ENCODE measurements around the gene CCNB2. TPM values are rescaled to one million over a fixed set of nuclear protein-coding genes. Genes with fewer than 3 reads are reported as not detected.

Gene CCNB2
- polyA plus RNA-seq (2013, experiment 1 of 4) = 155 TPM
- polyA plus RNA-seq (2013, experiment 2 of 4) = 148 TPM
- 168 TPM for polyA plus RNA-seq (2013, experiment 3 of 4)
- polyA plus RNA-seq (2013, experiment 4 of 4) = 173 TPM

- no peaks in the 10 kb centered on the region for H3K4me1 ChIP-seq (ENCODE audit: control insufficient read depth, insufficient read depth, low read length)
- H3K9me3 ChIP-seq (ENCODE audit: control insufficient read depth, low read length) = no peaks in the 10 kb centered on the region
- H3K36me3 ChIP-seq (ENCODE audit: control insufficient read depth, insufficient read depth, low read length) = peaks cover 21% of the 10 kb centered on the region
- whole genome bisulfite sequencing, 2 experiments = 0% methylated on average over 55 to 57 of the region's 57 CpGs
- H3K27me3 ChIP-seq (ENCODE audit: control insufficient read depth, insufficient read depth, low read length, poor library complexity, severe bottlenecking) = no peaks in the 10 kb centered on the region
- peak within 1 kb of the TSS; percentile 74 for H3K4me3 ChIP-seq (ENCODE audit: insufficient read depth, low read depth, low read length)
- H3K27ac ChIP-seq (ENCODE audit: insufficient read depth, low read depth, low read length, poor library complexity, severe bottlenecking) = peak within 1 kb of the TSS; percentile 78
Measured at GRCh38 chr15:59104912-59105732, at the start of gene CCNB2. TSS of gene CCNB2 (plus strand) at chr15:59105146. CDS start at chr15:59105269, 123 bp downstream.

DNA sequence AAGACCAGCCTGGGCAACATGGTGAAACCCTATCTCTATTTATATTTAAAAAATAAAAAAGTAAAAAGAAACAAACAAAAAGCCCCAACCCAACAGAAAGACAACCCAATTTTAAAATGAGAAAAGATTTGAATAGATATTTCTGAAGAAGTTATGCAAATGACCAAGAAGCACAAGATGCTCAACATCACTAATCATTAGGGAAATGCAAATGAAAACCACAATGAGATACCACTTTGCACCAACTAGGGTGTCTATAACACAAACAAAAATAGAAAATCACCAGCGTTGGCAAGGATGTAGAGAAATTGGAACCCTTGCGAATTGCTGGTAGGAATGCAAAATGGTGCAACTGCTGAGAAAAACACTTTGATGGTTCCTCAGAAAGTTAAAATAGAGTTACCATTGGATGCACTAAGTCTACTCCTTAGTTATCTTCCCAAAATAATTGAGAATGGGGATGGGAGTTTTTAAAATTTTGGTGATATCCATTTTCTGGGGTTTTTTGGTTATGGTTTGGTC is 45.8 kb upstream of the CCNB2 start:
- Histone ChIP-seq H3K4me1 (ENCODE audit: control insufficient read depth, insufficient read depth, low read length) (no peaks in the 10 kb centered on the region), H3K9me3 (ENCODE audit: control insufficient read depth, low read length) (no peaks in the 10 kb centered on the region), H3K4me3 (ENCODE audit: insufficient read depth, low read depth, low read length) (no peak overlapping the region), H3K27me3 (ENCODE audit: control insufficient read depth, insufficient read depth, low read length, poor library complexity, severe bottlenecking) (no peaks in the 10 kb centered on the region), H3K27ac (ENCODE audit: insufficient read depth, low read depth, low read length, poor library complexity, severe bottlenecking) (no peak overlapping the region), H3K36me3 (ENCODE audit: control insufficient read depth, insufficient read depth, low read length) (peaks cover 11% of the 10 kb centered on the region)
- WGBS, 2 experiments = 89 to 93% methylated on average over 2 of the region's 2 CpGs

- Histone ChIP-seq H3K4me1 (ENCODE audit: control insufficient read depth, insufficient read depth, low read length) (no peaks in the 10 kb centered on the region), H3K4me3 (ENCODE audit: insufficient read depth, low read depth, low read length) (no peak overlapping the region), H3K36me3 (ENCODE audit: control insufficient read depth, insufficient read depth, low read length) (peaks cover 12% of the 10 kb centered on the region), H3K27me3 (ENCODE audit: control insufficient read depth, insufficient read depth, low read length, poor library complexity, severe bottlenecking) (no peaks in the 10 kb centered on the region), H3K9me3 (ENCODE audit: control insufficient read depth, low read length) (no peaks in the 10 kb centered on the region), H3K27ac (ENCODE audit: insufficient read depth, low read depth, low read length, poor library complexity, severe bottlenecking) (no peak overlapping the region)
- WGBS, 2 experiments = 86 to 92% methylated on average over 4 of the region's 4 CpGs
Measured at GRCh38 chr15:59060348-59060747, 44.6 kb upstream of the CCNB2 start.

DNA sequence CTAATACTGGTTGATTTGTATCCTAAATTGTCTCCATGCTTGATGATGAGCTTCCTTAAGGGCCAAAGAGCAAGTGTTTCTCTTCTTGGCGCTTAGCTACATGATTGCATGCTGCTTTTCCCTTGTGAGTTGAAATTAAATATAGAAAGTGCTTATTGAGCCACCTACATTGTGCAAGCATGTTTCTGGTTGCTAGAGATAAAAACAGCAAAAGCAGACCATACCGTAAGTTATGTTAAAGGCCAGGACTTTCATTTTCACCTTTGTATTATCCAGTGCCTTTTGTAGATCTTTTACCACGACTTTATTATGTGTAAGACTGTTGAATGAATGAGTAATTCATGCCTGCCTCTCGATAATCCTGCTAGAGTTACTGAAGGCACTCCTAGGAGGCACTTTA is 41.9 kb upstream of the CCNB2 start:
- Histone ChIP-seq H3K4me3 (ENCODE audit: insufficient read depth, low read depth, low read length) (no peak overlapping the region), H3K27me3 (ENCODE audit: control insufficient read depth, insufficient read depth, low read length, poor library complexity, severe bottlenecking) (no peaks in the 10 kb centered on the region), H3K36me3 (ENCODE audit: control insufficient read depth, insufficient read depth, low read length) (peaks cover 32% of the 10 kb centered on the region), H3K4me1 (ENCODE audit: control insufficient read depth, insufficient read depth, low read length) (no peaks in the 10 kb centered on the region), H3K27ac (ENCODE audit: insufficient read depth, low read depth, low read length, poor library complexity, severe bottlenecking) (no peak overlapping the region), H3K9me3 (ENCODE audit: control insufficient read depth, low read length) (no peaks in the 10 kb centered on the region)
- 99 to 100% methylated on average over 4 of the region's 4 CpGs for WGBS, 2 experiments

DNA sequence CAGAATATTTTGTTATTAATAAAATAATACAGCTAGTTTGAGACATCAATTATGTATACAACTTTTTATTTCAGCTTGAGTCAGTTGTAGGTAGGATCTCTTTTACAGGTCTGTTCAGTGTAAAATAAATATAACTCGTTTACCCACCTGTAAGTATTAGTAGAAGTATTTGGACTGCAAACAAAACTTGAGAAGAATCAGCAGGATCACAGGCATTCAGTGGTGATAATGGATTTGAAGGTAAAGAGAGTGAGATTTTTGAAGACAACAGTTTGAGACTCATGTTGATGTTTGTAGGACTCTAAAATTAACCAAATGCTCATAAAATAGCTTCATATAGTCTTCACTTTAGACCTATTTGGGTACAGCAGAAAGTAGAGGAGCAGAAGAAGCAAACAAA is 35.5 kb upstream of the CCNB2 start:
- H3K4me1 ChIP-seq (ENCODE audit: control insufficient read depth, insufficient read depth, low read length) = no peaks in the 10 kb centered on the region
- no peak overlapping the region for H3K27ac ChIP-seq (ENCODE audit: insufficient read depth, low read depth, low read length, poor library complexity, severe bottlenecking)
- H3K9me3 ChIP-seq (ENCODE audit: control insufficient read depth, low read length) = no peaks in the 10 kb centered on the region
- H3K27me3 ChIP-seq (ENCODE audit: control insufficient read depth, insufficient read depth, low read length, poor library complexity, severe bottlenecking) = no peaks in the 10 kb centered on the region
- no peak overlapping the region for H3K4me3 ChIP-seq (ENCODE audit: insufficient read depth, low read depth, low read length)
- peaks cover 34% of the 10 kb centered on the region for H3K36me3 ChIP-seq (ENCODE audit: control insufficient read depth, insufficient read depth, low read length)
- 96 to 100% methylated on average over 1 of the region's 1 CpG for WGBS, 2 experiments

DNA sequence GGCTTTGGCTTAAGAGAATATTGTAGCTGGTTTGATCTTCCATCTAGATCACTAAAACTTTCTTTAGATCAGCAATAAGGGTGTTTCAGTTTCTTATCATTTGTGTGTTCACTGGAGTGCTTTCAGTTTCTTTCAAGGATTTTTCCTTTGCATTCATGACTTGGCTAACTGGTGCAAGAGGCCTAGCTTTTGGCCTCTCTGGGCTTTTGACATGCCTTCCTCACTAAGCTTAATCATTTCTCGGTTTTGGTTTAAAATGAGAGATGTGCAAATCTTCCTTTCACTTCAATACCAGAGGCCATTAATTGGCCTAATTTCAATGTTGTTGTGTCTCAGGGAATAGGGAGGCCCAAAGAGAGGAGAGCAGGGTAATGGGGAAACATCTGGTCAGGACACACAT is 30.3 kb upstream of the CCNB2 start:
- no peaks in the 10 kb centered on the region for H3K4me1 ChIP-seq (ENCODE audit: control insufficient read depth, insufficient read depth, low read length)
- peaks cover 20% of the 10 kb centered on the region for H3K36me3 ChIP-seq (ENCODE audit: control insufficient read depth, insufficient read depth, low read length)
- WGBS, 2 experiments = 93 to 100% methylated on average over 1 of the region's 1 CpG
- H3K27ac ChIP-seq (ENCODE audit: insufficient read depth, low read depth, low read length, poor library complexity, severe bottlenecking) = no peak overlapping the region
- H3K27me3 ChIP-seq (ENCODE audit: control insufficient read depth, insufficient read depth, low read length, poor library complexity, severe bottlenecking) = no peaks in the 10 kb centered on the region
- no peak overlapping the region for H3K4me3 ChIP-seq (ENCODE audit: insufficient read depth, low read depth, low read length)
- no peaks in the 10 kb centered on the region for H3K9me3 ChIP-seq (ENCODE audit: control insufficient read depth, low read length)

GRCh38 chr15:59087731-59088130 is 17.2 kb upstream of the CCNB2 start:
- WGBS, 2 experiments = 93 to 96% methylated on average over 2 of the region's 2 CpGs
- no peak overlapping the region for H3K4me3 ChIP-seq (ENCODE audit: insufficient read depth, low read depth, low read length)
- H3K36me3 ChIP-seq (ENCODE audit: control insufficient read depth, insufficient read depth, low read length) = peaks cover 25% of the 10 kb centered on the region
- H3K27ac ChIP-seq (ENCODE audit: insufficient read depth, low read depth, low read length, poor library complexity, severe bottlenecking) = no peak overlapping the region
- no peaks in the 10 kb centered on the region for H3K4me1 ChIP-seq (ENCODE audit: control insufficient read depth, insufficient read depth, low read length)
- no peaks in the 10 kb centered on the region for H3K9me3 ChIP-seq (ENCODE audit: control insufficient read depth, low read length)
- no peaks in the 10 kb centered on the region for H3K27me3 ChIP-seq (ENCODE audit: control insufficient read depth, insufficient read depth, low read length, poor library complexity, severe bottlenecking)

DNA sequence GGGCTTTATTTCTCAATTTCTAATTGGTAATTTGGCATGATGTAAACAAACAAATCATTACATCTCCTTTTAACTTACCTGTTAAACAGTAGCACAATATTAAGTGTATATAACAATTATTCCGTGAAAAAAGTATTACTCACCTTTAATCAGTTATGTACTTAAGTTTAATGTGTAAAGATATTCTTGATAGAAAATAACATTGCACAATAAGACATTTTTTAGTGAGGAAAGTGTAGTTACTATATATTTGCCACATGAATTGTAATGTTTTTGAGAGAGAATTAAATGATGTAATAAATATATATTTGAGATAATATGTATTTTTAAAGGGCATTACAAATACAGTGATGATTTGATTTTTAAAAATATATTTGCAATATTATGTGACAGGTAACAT is 10.9 kb upstream of the CCNB2 start:
- Histone ChIP-seq H3K4me1 (ENCODE audit: control insufficient read depth, insufficient read depth, low read length) (no peaks in the 10 kb centered on the region), H3K27me3 (ENCODE audit: control insufficient read depth, insufficient read depth, low read length, poor library complexity, severe bottlenecking) (no peaks in the 10 kb centered on the region), H3K9me3 (ENCODE audit: control insufficient read depth, low read length) (no peaks in the 10 kb centered on the region), H3K4me3 (ENCODE audit: insufficient read depth, low read depth, low read length) (no peak overlapping the region), H3K27ac (ENCODE audit: insufficient read depth, low read depth, low read length, poor library complexity, severe bottlenecking) (no peak overlapping the region), H3K36me3 (ENCODE audit: control insufficient read depth, insufficient read depth, low read length) (peaks cover 28% of the 10 kb centered on the region)
- WGBS, 2 experiments = no CpG with 5 or more reads among the region's 1 CpG

DNA sequence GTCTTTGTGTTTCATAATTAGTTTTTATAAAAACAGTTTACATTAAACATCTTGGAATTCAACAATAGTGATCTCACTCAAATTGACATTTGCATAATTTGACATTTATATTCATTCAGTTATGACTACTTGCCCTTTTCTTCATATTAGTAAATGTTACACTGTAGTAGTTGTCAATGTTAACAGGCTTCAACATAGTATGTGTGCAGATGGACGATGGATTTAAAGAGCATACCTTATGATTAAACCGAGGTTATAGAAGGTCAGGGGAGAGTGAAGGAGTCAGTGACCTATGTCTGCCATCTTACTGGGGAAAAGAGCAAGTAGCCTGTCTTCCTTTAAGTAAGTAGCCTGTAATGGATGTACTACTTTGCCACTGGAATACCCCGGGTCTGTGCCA is 8.5 kb upstream of the CCNB2 start:
- Histone ChIP-seq H3K4me1 (ENCODE audit: control insufficient read depth, insufficient read depth, low read length) (no peaks in the 10 kb centered on the region), H3K4me3 (ENCODE audit: insufficient read depth, low read depth, low read length) (no peak overlapping the region), H3K36me3 (ENCODE audit: control insufficient read depth, insufficient read depth, low read length) (peaks cover 27% of the 10 kb centered on the region), H3K27ac (ENCODE audit: insufficient read depth, low read depth, low read length, poor library complexity, severe bottlenecking) (no peak overlapping the region), H3K27me3 (ENCODE audit: control insufficient read depth, insufficient read depth, low read length, poor library complexity, severe bottlenecking) (no peaks in the 10 kb centered on the region), H3K9me3 (ENCODE audit: control insufficient read depth, low read length) (no peaks in the 10 kb centered on the region)
- WGBS, 2 experiments = 93 to 94% methylated on average over 3 of the region's 3 CpGs

- Histone ChIP-seq H3K4me3 (ENCODE audit: insufficient read depth, low read depth, low read length) (no peak overlapping the region), H3K9me3 (ENCODE audit: control insufficient read depth, low read length) (no peaks in the 10 kb centered on the region), H3K27me3 (ENCODE audit: control insufficient read depth, insufficient read depth, low read length, poor library complexity, severe bottlenecking) (no peaks in the 10 kb centered on the region), H3K36me3 (ENCODE audit: control insufficient read depth, insufficient read depth, low read length) (peaks cover 16% of the 10 kb centered on the region), H3K4me1 (ENCODE audit: control insufficient read depth, insufficient read depth, low read length) (no peaks in the 10 kb centered on the region), H3K27ac (ENCODE audit: insufficient read depth, low read depth, low read length, poor library complexity, severe bottlenecking) (no peak overlapping the region)
- 58 to 65% methylated on average over 2 of the region's 2 CpGs for WGBS, 2 experiments
Measured at GRCh38 chr15:59099162-59099685, 5.7 kb upstream of the CCNB2 start.
